GM21528 (cell line): ENCODE results near the gene EYA4.

Experiments used
- ATAC-seq: cut with Tn5 transposase; IDR thresholded peaks from one replicate; pipeline ENCODE4 v1.9.1; 2021; ENCODE audit warnings: mild to moderate bottlenecking, moderate library complexity; ENCODE audit not compliant: unreplicated experiment, low FRiP score

Gene EYA4

DNA sequence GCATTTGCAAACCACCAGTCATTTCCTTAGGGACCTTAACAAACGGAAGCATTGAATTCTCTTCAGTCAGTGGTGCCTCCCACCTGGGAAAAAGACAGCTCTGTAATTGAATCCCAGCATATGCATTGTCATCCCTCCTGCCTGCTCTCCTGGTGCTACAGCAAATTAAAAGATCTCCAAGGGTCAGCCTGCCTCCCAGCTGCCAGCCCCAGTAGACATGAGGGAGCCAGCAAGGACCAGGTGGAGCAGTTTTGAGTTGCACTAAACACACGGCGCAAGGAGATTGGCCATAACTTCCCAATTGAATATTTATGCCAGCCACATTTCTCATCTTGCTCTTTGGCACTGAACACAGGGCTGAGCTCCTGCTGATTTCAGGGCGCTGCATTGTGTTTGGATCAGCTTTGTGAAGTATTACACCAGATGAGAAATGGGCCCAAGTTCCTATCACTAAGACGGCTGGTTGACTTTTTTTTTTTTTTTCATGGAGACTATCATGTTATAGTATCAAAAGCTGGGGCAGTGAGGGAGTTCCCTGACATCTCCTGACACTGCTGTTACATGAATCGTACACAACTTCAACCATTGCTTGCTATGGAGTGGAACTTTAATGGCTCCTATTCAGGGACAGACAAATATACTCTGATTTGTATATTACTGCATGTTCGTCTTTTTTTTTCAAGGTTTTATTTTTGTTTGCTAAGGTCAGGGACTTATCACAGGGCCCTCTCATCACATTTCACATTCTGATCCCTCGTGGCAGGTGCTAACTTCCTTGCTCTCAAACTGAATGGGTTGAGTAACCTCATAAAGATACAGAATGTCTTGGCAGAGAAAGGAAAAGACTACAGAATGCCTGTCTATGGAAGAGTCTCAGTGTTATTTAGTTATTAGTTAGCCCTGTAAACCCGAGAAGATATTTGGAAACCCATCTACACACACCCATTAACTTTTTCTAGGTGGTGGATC is 191.1 kb downstream of the EYA4 start:
- ATAC-seq = no peak

DNA sequence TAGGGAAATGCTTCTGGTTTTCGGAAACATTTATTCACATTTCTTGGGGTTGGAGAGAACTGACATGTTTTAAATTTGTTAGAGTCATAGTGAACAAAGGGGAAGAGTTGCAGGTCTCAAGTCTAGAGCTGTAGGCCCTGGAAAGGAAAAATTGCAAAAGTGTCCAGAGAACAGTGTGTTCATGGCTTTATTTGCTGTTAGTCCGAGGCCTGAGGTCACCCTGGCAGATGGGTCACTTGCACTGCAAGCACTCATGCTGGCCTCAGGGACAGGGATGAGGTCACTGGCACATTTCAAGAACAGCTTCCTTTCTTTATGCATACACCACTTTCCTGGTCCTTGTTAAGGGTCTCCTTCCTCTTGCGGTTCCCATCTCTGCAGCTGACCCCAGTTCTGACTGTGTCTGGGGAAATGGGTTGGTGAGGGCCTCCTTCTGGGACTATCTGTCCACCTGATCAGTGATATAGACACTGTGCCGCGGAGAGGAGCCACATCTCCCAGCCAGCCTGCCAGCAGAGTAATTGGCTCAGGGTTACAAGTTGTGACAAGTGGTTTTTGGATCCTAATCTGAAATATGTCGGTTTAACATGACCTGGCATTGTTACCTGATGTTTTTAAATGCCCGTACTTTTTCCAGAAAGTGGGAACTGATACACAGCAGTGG is 194.0 kb downstream of the EYA4 start:
- ATAC-seq = no peak

DNA sequence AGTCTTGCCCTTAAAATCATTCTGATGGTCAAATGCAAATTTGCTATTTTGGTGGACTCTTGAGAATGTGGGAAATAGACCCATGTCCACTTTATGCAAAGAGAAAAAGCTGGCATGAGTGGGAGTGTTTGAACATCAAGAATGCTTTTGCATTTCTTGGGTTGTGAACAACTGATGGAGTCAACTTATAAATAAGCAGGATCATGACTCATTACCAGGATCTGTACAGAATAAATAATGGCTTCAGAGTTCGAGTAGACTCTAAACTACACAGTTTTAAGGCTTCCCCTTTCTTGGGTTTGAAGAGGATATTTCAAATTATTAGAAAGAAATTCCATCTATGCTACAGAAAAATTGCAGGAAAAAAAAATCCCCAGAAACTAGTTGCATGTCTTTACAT is 195.5 kb downstream of the EYA4 start:
- ATAC-seq = no peak

DNA sequence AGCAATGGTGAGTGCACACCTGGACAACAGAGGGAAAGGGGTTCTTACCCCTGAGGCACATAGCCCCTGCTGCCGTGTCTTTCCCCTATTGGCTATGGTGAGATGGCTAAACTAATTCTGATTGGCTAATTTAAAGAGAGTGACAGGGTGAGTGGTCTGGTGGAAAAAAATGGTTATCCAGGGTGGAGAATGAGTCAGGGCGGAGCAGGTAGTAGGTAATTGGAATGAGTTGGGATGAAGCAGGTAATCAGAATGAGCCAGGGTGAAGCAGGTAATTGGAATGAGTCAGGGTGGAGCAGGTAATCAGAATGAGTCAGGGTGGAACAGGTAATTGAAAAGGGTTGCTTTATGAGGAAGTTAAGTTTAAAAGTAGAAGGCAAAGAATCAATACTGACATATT is 200.3 kb downstream of the EYA4 start:
- no peak for ATAC-seq

DNA sequence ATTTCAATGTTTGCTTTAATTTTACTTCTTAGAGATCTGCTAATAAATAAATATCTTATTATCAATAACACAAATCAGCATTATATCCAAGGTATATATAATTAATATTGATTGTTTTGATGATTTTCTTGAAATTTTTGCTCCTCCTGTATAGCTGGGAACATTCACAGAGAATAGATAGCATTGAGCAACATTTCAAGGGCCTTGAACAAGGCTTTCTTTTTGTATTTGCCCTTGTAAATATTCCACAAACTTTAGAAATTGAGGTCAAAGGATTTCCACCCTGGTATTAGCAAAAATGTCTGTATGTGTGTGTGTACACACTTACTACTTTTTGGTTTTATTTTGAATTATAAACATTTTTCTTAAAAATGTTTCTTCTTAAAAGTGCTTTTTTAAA is 205.6 kb downstream of the EYA4 start:
- ATAC-seq = no peak

DNA sequence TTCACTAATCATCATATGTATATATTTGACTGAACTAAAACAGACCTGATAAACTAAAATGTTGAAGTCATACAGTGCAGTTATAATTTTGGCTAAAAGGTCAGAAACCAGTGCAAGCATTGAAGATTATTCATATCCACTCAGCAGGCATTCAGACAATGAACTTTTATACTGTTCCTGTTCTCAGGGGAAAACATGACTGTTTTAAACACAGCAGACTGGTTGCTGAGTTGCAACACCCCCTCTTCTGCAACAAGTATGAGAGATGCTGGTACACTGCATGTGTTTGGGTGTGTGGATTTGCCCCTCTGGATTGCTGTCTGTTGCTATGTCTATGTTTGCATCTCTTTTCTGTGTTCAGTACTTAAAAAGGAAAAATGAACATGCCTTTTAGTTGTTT is 206.8 kb downstream of the EYA4 start:
- ATAC-seq = no peak

DNA sequence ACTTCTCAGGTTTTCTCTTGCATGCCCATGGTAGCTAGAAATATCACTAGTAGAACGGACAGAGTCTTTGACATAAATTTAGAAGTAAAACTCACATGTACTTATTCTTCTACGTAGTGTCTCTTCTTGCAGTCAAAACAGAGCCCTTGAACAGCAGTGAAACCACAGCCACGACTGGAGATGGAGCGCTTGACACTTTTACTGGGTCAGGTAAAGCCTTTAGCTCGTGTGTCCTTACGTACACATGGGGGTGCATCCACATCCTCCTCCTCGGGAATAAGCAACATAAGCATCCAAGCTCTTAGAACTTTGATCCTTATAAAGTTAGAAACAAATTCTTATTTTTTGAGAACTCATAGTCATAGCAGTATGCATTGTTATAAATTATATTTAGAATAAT is 215.3 kb downstream of the EYA4 start:
- no peak for ATAC-seq

DNA sequence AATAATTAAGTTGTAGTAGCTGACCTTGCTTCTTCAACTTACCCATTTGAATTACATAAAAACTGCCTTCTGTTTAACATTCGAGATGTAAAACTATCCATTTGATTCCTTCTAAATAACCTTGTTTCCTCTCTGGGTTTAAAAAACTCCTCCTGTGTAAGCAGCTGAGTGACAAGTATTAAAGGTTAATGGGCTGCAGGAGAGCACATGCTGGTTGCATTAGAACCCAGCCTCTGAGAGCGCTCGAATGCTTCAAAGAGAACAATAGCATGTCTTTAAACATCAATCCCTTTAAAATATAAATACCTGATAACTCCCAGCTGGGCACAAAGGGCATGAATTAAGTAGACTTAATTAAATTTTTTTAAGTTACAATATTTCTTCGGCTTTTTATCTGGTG is 215.8 kb downstream of the EYA4 start:
- no peak for ATAC-seq

DNA sequence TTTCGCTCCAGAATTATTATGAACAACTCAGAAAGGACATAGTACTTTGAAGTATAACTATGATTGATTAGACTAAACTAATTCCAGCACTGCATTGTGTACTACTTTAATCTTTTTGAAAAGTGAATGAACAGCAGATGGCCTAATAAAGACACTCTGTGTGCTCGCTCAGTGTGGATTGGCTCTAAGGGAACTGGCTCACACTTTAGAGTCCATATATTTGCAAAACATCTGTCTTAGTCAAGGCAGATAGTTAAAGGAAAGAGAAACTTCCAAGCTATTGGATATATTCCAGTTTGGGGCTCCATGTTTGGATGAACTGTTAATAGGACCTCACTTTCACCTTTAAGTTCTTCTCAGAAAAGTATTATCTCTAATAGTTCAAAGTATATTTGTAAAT is 218.9 kb downstream of the EYA4 start:
- no peak for ATAC-seq

DNA sequence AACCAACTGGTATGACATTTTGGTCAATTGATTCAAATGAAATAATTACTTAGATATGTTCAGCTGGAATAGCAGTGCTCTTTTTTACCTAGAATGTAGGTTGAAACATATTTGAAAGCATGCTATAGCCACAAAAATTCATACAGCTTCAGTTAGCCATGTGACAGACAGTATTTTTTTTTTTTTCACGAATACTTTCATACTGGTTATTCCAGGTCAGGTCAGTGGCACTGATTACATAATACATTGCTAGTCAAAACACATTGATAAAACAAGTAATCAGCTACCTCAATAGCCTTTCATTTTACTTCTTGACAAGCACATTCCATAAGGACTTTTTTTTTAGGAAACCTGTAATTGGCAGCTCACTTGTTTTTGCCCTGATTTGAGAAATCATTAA is 222.6 kb downstream of the EYA4 start:
- no peak for ATAC-seq

DNA sequence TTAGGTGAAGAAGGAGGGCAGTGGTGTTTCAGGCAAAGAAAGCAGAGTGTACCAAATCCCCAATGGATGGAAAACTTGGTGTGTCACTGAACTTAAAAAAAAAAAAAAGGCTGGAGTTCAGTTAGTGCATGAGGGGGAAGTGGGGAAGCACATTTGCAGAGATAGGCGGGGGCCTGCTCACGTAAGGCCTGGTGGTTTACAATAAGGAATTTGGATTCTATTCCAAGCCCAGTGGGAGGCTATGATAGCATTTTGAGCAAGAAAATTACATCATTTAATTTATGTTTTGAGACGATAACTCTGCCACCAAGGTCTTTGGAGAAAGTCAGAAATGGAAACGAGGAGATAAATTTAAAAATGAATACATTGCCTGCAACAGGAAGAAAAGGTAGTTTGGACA is 225.5 kb downstream of the EYA4 start:
- no peak for ATAC-seq

DNA sequence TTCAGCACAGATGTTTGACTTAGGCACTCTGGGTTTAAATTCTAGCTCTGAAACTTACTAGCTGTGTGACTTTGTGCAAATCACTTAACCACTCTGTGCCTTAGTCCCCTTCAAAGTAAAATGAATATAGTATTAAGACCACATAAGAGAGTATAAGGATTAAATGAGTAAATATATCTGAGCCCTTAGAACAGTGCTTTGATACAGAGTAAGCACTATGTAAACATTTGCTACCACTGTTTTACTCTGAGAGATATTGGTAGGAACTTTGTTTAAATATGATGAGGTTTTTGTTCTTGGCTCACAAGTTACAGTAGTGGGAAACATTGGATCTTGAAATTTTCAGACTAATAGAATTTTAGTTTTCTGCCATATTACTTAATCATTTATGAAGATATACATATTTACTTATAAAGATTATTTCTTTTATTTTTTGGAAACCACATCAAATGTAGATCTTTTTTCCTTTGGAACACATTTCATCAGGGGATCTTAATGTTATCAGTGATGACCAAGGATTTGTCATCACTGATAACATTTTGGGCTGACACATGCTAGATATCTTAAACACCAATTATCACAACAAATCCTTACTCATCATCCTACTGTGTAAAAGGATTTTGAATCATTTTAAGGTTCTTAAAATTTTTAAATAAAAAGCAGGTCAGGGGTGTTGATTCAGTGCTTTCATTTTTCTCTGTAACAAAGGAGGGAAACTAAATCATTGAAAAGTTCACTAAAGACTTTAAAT is 226.2 kb downstream of the EYA4 start:
- no peak for ATAC-seq

DNA sequence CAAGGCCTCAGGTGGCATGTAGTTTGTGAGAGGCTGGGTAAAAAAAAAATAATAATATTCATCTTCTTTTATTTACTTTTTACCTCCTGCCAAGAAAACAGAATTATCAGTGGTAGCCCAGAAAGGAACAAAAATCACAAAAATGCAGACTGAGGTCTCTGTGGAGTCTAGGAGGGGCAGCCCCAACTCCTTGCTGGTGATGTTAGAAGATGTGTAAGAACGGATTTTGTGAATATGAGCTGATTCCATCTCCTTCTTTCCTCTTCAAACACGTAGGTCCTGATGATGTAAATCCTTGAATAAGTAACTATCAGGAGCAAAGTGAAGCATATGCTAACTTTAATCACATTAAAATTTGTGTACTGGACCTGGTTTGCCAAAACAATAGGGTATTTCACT is 226.8 kb downstream of the EYA4 start:
- no peak for ATAC-seq

DNA sequence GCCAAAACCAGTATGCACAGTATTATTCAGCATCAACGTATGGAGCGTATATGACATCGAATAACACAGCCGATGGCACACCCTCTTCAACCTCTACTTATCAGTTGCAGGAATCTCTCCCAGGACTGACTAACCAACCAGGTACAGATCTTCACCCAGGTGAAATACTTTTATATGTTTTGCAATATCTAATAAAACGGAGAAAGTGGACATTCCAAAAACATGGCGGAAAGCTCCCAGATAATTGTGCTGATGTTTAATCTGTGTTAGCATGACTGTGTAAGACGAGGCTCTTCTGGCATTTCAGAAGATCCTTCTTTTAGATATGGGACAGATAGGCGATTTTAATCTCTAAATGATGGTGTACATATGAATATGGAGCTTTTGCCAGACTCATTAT is 227.4 kb downstream of the EYA4 start:
- no peak for ATAC-seq

DNA sequence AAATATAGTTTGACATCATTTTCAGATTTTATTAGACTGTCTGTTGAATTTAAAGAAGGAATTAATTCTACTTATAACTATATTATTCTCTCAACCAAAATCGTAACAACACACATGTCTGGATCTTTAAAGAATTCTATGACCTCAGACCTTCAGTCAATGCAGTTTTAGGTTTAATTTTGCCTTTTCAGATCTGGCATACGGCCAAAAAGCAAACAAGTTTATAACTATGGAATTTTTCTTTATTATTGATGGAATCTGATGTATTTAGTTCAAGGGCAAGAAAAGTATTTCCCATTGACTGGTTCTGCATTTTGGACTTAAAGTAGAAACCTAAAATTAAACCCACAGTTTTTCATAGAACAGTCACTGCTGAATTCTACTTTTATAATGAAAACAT is 233.4 kb downstream of the EYA4 start:
- ATAC-seq = no peak

DNA sequence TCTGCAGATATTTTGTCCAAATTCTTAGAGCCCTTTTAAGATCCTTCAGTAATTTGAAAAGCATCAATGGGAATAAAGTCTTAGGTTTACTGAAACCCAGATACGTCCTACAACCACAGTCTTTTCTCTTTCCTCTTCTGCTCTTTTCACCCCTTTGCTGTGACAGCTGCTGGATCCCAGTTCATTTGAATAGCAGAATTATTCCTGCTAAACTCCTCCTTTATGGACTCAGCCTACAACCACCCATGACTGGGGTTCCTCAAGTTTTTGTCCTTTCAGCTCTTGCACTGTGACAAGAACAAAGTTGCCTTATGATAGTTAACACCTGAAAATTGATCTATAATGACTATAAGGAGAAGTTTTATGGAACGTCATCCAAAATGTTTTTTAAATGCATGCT is 237.5 kb downstream of the EYA4 start:
- ATAC-seq = no peak

DNA sequence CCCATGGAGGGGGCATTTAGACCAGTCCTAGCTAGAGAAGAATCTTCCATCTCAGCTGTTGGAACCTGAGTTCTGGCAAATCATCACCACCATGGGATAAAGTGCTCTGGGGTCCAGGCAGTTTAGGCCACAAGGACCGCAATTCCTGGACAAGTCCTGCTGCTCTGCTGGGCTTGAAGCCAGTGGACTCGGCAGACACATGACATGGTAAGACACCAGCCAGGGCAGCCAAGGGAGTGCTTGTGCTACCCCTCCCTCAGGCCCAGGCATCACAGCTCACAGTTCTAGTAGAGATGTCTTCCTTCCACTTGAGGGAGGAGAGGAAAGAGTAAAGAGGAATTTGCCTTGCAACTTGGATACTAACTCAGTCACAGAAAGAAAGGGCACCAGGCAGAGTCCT is 246.0 kb downstream of the EYA4 start:
- no peak for ATAC-seq

DNA sequence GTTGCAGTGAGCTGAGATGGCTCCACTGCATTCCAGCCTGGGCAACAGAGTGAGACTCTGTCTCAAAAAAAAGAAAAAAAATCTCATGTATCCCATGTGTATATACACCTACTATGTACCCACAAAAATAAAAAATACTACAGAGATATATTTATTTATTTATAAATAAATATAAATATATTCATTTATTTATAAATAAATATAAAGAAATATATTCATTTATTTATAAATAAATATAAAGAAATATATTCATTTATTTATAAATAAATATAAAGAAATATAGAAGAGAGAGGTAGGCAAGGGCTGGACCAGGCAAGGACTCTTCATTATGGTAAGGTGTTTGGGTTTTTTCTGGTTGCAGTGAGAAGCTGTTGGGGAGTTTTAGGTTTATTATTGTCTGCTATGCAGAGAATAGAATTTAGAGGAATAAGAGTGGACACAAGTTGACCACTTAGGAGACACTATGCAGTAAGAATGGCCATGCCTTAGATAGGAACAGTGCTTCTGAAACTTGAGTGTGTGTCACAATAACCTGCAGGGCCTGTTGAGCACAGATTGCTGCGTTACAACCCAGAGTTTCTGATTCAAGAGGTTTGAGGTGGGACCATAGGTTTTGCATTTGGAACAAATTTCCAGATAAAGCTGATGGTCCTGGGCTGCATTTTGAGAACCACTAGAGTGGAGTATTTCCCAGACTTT is 254.2 kb downstream of the EYA4 start:
- ATAC-seq = no peak

DNA sequence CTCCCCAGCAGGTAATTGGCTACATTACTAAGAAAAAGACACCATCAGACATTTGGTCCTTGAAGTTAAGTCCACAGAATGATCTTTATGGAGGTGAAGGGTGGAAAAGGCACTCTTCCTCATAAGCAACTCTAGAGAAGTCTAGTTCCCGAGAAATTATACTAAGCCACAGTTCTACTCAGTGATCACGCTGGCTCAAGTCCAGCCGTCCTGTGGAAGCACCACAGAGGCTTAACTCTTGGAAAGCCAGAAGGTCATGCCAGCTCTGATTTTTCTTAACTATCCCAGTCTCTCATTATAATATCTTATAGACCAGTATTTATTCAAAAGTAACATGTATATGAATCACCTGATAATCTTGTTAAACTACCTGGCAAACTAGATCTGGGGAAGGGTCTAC is 258.5 kb downstream of the EYA4 start:
- no peak for ATAC-seq

DNA sequence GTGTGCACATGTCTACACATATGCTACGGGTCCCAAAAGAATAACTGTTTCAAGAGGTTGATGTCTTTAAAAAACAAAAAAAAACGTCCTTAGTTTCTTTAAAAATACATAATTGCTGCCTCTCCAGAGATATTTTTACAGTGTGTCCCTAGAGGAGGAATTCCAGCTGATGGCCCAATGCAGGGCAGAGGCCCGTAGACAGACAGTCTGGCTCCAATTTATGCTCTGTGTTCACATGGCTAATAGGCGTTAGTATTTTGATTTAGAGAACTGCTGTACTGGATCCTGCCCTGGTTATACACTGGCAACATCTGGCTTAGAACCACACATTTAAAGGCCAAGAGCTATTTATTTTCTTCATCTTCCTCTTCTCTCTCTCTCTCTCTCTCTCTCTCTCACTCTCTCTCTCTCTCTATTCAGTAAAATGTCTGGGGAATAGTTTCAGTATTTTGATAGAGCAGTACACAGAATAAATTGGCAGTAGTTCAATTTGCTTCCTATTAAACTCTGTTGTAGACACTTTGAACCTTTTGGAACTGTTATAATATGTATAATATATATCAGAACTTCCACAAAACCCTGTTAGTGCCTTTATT is 260.6 kb downstream of the EYA4 start:
- ATAC-seq = no peak
